GM23338 (cell line): ENCODE results near the gene TBK1. TPM values are rescaled to one million over a fixed set of nuclear protein-coding genes. Genes with fewer than 3 reads are reported as not detected.

Source experiments
- ATAC-seq: fragments of 200-7000 bp; cut with Tn5 transposase; 3 replicates; pipeline ENCODE4 v1.9.1; 2020
- DNase-seq: peaks from one replicate; pipeline ENCODE4 v3.0.0-alpha.2; 2015; ENCODE audit warnings: low spot score
- H2AFZ ChIP-seq: fragments of 200-600 bp; sonication (generic); 2 replicates; pipeline ENCODE4 v1.8.0; 2016; ENCODE audit warnings: antibody characterized with exemption, mild to moderate bottlenecking, moderate library complexity
- H3F3A ChIP-seq: fragments of 200-600 bp; sonication (generic); replicated peaks from 2 replicates; pipeline ENCODE4 v1.8.0; 2017; ENCODE audit warnings: antibody characterized with exemption, mixed run types, low read depth
- H3K27ac ChIP-seq: fragments of 200-600 bp; sonication (generic); 2 replicates; pipeline ENCODE4 v1.6.1; 2016; ENCODE audit warnings: low read depth
- H3K27me3 ChIP-seq: fragments of 200-600 bp; sonication (generic); 2 replicates; pipeline ENCODE4 v1.8.0; 2016; ENCODE audit warnings: mild to moderate bottlenecking, mixed run types, moderate library complexity; ENCODE audit not compliant: insufficient read depth
- H3K36me3 ChIP-seq: fragments of 200-600 bp; sonication (generic); 2 replicates; pipeline ENCODE4 v1.8.0; 2016; ENCODE audit warnings: mild to moderate bottlenecking; ENCODE audit not compliant: insufficient read depth
- H3K4me1 ChIP-seq: fragments of 200-600 bp; sonication (generic); 2 replicates; pipeline ENCODE4 v1.8.0; 2016; ENCODE audit warnings: mild to moderate bottlenecking, moderate library complexity; ENCODE audit not compliant: insufficient read depth
- H3K4me2 ChIP-seq: fragments of 200-600 bp; sonication (generic); 2 replicates; pipeline ENCODE4 v1.7.1; 2017; ENCODE audit warnings: mixed run types
- H3K4me3 ChIP-seq: fragments of 200-600 bp; sonication (generic); 2 replicates; pipeline ENCODE4 v1.6.1; 2016; ENCODE audit warnings: mixed run types
- H3K79me2 ChIP-seq: fragments of 200-600 bp; sonication (generic); replicated peaks from 2 replicates; pipeline ENCODE4 v1.8.0; 2017; ENCODE audit warnings: mild to moderate bottlenecking; ENCODE audit not compliant: insufficient read depth
- H3K9me2 ChIP-seq: fragments of 200-600 bp; sonication (generic); 2 replicates; pipeline ENCODE4 v1.8.0; 2017; ENCODE audit not compliant: insufficient read depth
- H4K20me1 ChIP-seq: fragments of 200-600 bp; sonication (generic); replicated peaks from 2 replicates; pipeline ENCODE4 v1.8.0; 2017; ENCODE audit warnings: mild to moderate bottlenecking; ENCODE audit not compliant: insufficient read depth
- H3K27ac Mint-ChIP-seq: 2 replicates; pipeline ENCODE4 v1.8.0; 2020; ENCODE audit warnings: inconsistent platforms, mild to moderate bottlenecking, moderate library complexity, mixed read lengths
- H3K27me3 Mint-ChIP-seq: 3 replicates; pipeline ENCODE4 v1.8.0; 2022; ENCODE audit warnings: low read depth, mild to moderate bottlenecking, moderate library complexity, mixed read lengths, inconsistent platforms; ENCODE audit not compliant: insufficient read depth, poor library complexity
- H3K36me3 Mint-ChIP-seq: 3 replicates; pipeline ENCODE4 v1.8.0; 2021; ENCODE audit warnings: low read depth, mild to moderate bottlenecking, inconsistent platforms, moderate library complexity, mixed read lengths
- H3K4me1 Mint-ChIP-seq: 3 replicates; pipeline ENCODE4 v1.8.0; 2020; ENCODE audit warnings: mild to moderate bottlenecking, inconsistent platforms, mixed read lengths
- H3K4me3 Mint-ChIP-seq: 3 replicates; pipeline ENCODE4 v1.8.0; 2021; ENCODE audit warnings: moderate library complexity, mild to moderate bottlenecking, inconsistent platforms, mixed read lengths
- H3K9me3 Mint-ChIP-seq: 3 replicates; pipeline ENCODE4 v1.8.0; 2020; ENCODE audit warnings: moderate library complexity, mild to moderate bottlenecking, inconsistent platforms, mixed read lengths
- CREB1 ChIP-seq: fragments of 250-450 bp; sonication (Bioruptor Pico); IDR thresholded peaks from 2 replicates; pipeline ENCODE4 v1.5.0; 2020; ENCODE audit warnings: low read depth, mild to moderate bottlenecking, moderate library complexity
- CTCF ChIP-seq, 2 experiments: fragments of 200-600 bp in 1 of 2; sonication (generic) in 1 of 2; conservative IDR thresholded peaks; 2 replicates each; pipeline versions ENCODE4 v1.5.1 to v1.6.1; 2016 to 2017; ENCODE audit warnings: antibody characterized with exemption in 2 of 2, low read depth in 2 of 2, mild to moderate bottlenecking in 2 of 2, moderate library complexity in 1 of 2
- ETS1 ChIP-seq: IDR thresholded peaks from 2 replicates; pipeline ENCODE4 v1.6.1; 2016; ENCODE audit warnings: antibody characterized with exemption
- EZH2 ChIP-seq: fragments of 200-600 bp; sonication (generic); IDR thresholded peaks from one replicate; pipeline ENCODE4 v1.8.0; 2017; ENCODE audit warnings: antibody characterized with exemption, mild to moderate bottlenecking, low read depth; ENCODE audit not compliant: unreplicated experiment
- EZH2phosphoT487 ChIP-seq: fragments of 200-600 bp; sonication (generic); IDR thresholded peaks from one replicate; pipeline ENCODE4 v1.8.1; 2018; ENCODE audit warnings: antibody characterized with exemption; ENCODE audit not compliant: unreplicated experiment
- JUNB ChIP-seq: IDR thresholded peaks from one replicate; pipeline ENCODE4 v1.6.1; 2016; ENCODE audit warnings: antibody characterized with exemption; ENCODE audit not compliant: unreplicated experiment
- NANOG ChIP-seq: IDR thresholded peaks from 2 replicates; pipeline ENCODE4 v1.6.1; 2016; ENCODE audit warnings: antibody characterized with exemption, borderline replicate concordance
- POLR2AphosphoS5 ChIP-seq: IDR thresholded peaks from 2 replicates; pipeline ENCODE4 v1.6.1; 2016; ENCODE audit warnings: antibody characterized with exemption, low read depth
- REST ChIP-seq: IDR thresholded peaks from one replicate; pipeline ENCODE4 v1.6.1; 2018; ENCODE audit warnings: antibody characterized with exemption; ENCODE audit not compliant: unreplicated experiment
- STAT1 ChIP-seq: IDR thresholded peaks from one replicate; pipeline ENCODE4 v1.6.1; 2016; ENCODE audit warnings: antibody characterized with exemption; ENCODE audit not compliant: unreplicated experiment
- ZNF114 ChIP-seq: fragments of 250-450 bp; sonication (Bioruptor Pico); IDR thresholded peaks from 2 replicates; pipeline ENCODE4 v1.5.0; 2020; ENCODE audit warnings: mild to moderate bottlenecking, moderate library complexity
- ZNF331 ChIP-seq: fragments of 250-450 bp; sonication (Bioruptor Pico); IDR thresholded peaks from 2 replicates; pipeline ENCODE4 v1.5.0; 2020; ENCODE audit warnings: low read depth, mild to moderate bottlenecking, moderate library complexity
- ZNF462 ChIP-seq: fragments of 250-450 bp; sonication (Bioruptor Pico); IDR thresholded peaks from 2 replicates; pipeline ENCODE4 v1.5.0; 2020; ENCODE audit warnings: mild to moderate bottlenecking, moderate library complexity
- polyA plus RNA-seq: library from polyadenylated mRNA; unstranded; fragments of >200 nt; fragmentation: Nextera tagmentation; extraction: Ambion mirVana; gene quantifications from 2 replicates; pipeline ENCODE4 v1.2.1, GENCODE V29; 2016
- total RNA-seq: library from RNA; depleted of rRNA; stranded (reverse); fragments of >200 nt; shearing (Covaris generic); gene quantifications from 2 replicates; pipeline ENCODE4 v1.2.3, GENCODE V29; 2014

TBK1 gene
- total and polyA plus RNA-seq, 2 experiments from 2014 or later = 21.7 to 29.9 TPM

GRCh38 chr12:64544371-64545080, 92.6 kb downstream of the TBK1 start:
- DNase-seq (no peak), ATAC-seq (no peak)
- no peak overlapping the region for H2AFZ ChIP-seq
- Mint-ChIP-seq H3K27ac (no peak overlapping the region), H3K4me1 (peaks cover 7% of the 10 kb centered on the region; the same call in 2 of the 3 replicates), H3K27me3 (no peaks in the 10 kb centered on the region), H3K4me3 (no peak overlapping the region), H3K9me3 (no peaks in the 10 kb centered on the region), H3K36me3 (no peaks in the 10 kb centered on the region)
- H3K4me2 ChIP-seq = no peak overlapping the region
- H3K4me3 ChIP-seq = no peak overlapping the region
- no peaks in the 10 kb centered on the region for H3K9me2 ChIP-seq
- peaks cover 3% of the 10 kb centered on the region; the same call in 1 of the 2 replicates for H3K4me1 ChIP-seq
- peaks cover 15% of the 10 kb centered on the region for H3K27me3 ChIP-seq
- H3K27ac ChIP-seq = no peak overlapping the region
- no peaks in the 10 kb centered on the region for H4K20me1 ChIP-seq
- H3K36me3 ChIP-seq = no peaks in the 10 kb centered on the region
- peaks cover 11% of the 10 kb centered on the region for H3F3A ChIP-seq
- TF ChIP-seq POLR2AphosphoS5 (no peak), EZH2phosphoT487 (no peak), ZNF331 (CRISPR knock-in tag) (no peak), CREB1 (no peak), NANOG (no peak), JUNB (no peak), ZNF462 (CRISPR knock-in tag) (no peak), STAT1 (no peak), ETS1 (no peak), EZH2 (no peak), ZNF114 (CRISPR knock-in tag) (no peak), REST (no peak), CTCF (conservative IDR thresholded peaks at IDR 0.05; ENCODE audit: low read depth in 2 of 2) (no peak)
- no peaks in the 10 kb centered on the region for H3K79me2 ChIP-seq
